Measurements from ENCODE around the gene AGFG1.
"Not testable (repeated sequence)": the region's sequence is repeated elsewhere in the genome, so short reads cannot be mapped to it uniquely, and the experiment has no call there.

The AGFG1 gene

GRCh38 chr2:227517724-227518123 lies 45.8 kb downstream of the AGFG1 start:
- TF ChIP-seq, protein P1, sequence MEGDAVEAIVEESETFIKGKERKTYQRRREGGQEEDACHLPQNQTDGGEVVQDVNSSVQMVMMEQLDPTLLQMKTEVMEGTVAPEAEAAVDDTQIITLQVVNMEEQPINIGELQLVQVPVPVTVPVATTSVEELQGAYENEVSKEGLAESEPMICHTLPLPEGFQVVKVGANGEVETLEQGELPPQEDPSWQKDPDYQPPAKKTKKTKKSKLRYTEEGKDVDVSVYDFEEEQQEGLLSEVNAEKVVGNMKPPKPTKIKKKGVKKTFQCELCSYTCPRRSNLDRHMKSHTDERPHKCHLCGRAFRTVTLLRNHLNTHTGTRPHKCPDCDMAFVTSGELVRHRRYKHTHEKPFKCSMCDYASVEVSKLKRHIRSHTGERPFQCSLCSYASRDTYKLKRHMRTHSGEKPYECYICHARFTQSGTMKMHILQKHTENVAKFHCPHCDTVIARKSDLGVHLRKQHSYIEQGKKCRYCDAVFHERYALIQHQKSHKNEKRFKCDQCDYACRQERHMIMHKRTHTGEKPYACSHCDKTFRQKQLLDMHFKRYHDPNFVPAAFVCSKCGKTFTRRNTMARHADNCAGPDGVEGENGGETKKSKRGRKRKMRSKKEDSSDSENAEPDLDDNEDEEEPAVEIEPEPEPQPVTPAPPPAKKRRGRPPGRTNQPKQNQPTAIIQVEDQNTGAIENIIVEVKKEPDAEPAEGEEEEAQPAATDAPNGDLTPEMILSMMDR (IDR thresholded peaks at IDR 0.05), result no peak
- no peak overlapping the region for H3K4me3 ChIP-seq
- no peak overlapping the region for H3K27ac ChIP-seq
- DNase-seq (ENCODE audit: low spot score), result no peak

- H3K4me3 ChIP-seq; DNase-seq (ENCODE audit: low spot score): not testable (repeated sequence)
- peak overlapping the region in 1 of 2 donors; percentile 52 for H3K27ac ChIP-seq
Measured at GRCh38 chr2:227518278-227518865, 46.4 kb downstream of the AGFG1 start.

DNA sequence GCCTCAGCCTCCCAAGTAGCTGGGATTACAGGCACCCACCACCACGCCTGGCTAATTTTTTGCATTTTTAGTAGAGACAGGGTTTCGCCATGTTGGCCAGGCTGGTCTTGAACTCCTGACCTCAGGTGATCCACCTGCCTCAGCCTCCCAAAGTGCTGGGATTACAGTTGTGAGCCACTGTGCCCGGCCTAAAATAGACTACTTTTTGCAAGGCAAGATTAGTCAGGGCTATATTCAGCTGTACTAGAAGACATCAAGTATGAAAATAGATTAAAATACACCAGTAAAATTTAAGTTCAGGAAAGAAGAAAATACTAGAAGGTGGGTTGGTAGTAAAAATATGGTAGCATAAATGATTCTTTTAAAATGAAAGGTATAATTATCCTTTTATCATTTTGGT lies 49.2 kb downstream of the AGFG1 start:
- DNase-seq (ENCODE audit: low spot score); H3K27ac ChIP-seq; H3K4me3 ChIP-seq: not testable (repeated sequence)

- Histone ChIP-seq H3K4me3 (no peak overlapping the region), H3K27ac (no peak overlapping the region)
- DNase-seq (ENCODE audit: low spot score), result no peak
- TF ChIP-seq, protein P1 (IDR thresholded peaks at IDR 0.05), result no peak
Measured at GRCh38 chr2:227524665-227525064, 52.7 kb downstream of the AGFG1 start.

DNA sequence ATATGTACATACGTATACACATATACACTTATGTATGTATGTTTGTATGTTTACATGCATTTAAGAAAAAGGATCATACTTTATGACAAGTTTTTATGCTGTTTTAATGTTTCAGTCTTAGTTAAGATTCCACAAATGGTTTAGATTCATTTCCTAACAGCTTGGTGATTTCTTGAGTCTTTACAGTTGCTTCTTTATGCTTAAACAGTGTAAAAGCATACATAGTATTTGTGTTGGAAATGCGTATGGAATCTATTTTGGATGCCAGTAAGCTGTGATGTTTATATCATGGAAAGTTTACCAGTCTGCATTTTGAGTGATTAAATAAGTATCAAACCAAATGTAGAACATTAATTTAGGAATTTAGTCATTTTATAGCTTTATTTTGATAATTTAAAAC lies 55.4 kb downstream of the AGFG1 start:
- TF ChIP-seq, protein P1 (IDR thresholded peaks at IDR 0.05), result no peak
- H3K27ac ChIP-seq, result no peak overlapping the region
- no peak overlapping the region for H3K4me3 ChIP-seq

GRCh38 chr2:227528803-227529202 lies 56.8 kb downstream of the AGFG1 start:
- H3K4me3 ChIP-seq, result no peak overlapping the region
- no peak for DNase-seq (ENCODE audit: low spot score)
- H3K27ac ChIP-seq, result no peak overlapping the region
- TF ChIP-seq, protein P1 (IDR thresholded peaks at IDR 0.05), result no peak

More for the DNA sequence above, 55.4 kb downstream of the AGFG1 start:
- DNase-seq (ENCODE audit: low spot score), result no peak

GRCh38 chr2:227529871-227530270 lies 57.9 kb downstream of the AGFG1 start:
- no peak for DNase-seq (ENCODE audit: low spot score)
- no peak overlapping the region for H3K27ac ChIP-seq
- no peak overlapping the region for H3K4me3 ChIP-seq
- TF ChIP-seq, protein P1 (IDR thresholded peaks at IDR 0.05), result no peak

GRCh38 chr2:227534714-227535113 lies 62.8 kb downstream of the AGFG1 start:
- no peak for DNase-seq (ENCODE audit: low spot score)
- H3K27ac ChIP-seq, result no peak overlapping the region
- no peak overlapping the region for H3K4me3 ChIP-seq
- TF ChIP-seq, protein P1 (IDR thresholded peaks at IDR 0.05), result no peak

Data from coronary artery (tissue), 2 donors.